K562 (cell line): ENCODE data around the gene C2orf42. TPM values are rescaled to one million over a fixed set of nuclear protein-coding genes. Genes with fewer than 3 reads are reported as not detected.

ENCODE experiments used
- BDP1 ChIP-seq: IDR thresholded peaks from 3 replicates; pipeline ENCODE4 v1.6.1; 2011; ENCODE audit not compliant: insufficient read length, insufficient read depth
- C11orf30 ChIP-seq: fragments of 450-650 bp; IDR thresholded peaks from 2 replicates; pipeline ENCODE4 v1.6.1; 2016; ENCODE audit warnings: low read depth, mild to moderate bottlenecking
- CCAR2 ChIP-seq: fragments of 200-400 bp; formaldehyde crosslinking; IDR thresholded peaks from 2 replicates; pipeline ENCODE4 v1.6.1; 2017; ENCODE audit warnings: mild to moderate bottlenecking, low read depth, low read length
- HEY1 ChIP-seq: fragments of 250-450 bp; sonication (Bioruptor Pico); IDR thresholded peaks from 2 replicates; pipeline ENCODE4 v1.5.0; 2020; ENCODE audit warnings: mild to moderate bottlenecking, moderate library complexity, borderline replicate concordance
- HINFP ChIP-seq: fragments of 450-650 bp; conservative IDR thresholded peaks from 2 replicates; pipeline ENCODE4 v1.6.1; 2016; ENCODE audit warnings: missing genetic modification characterization, low read depth, mild to moderate bottlenecking, control low read depth, missing compliant biosample characterization
- KLF13 ChIP-seq: fragments of 450-650 bp; IDR thresholded peaks from 2 replicates; pipeline ENCODE4 v1.6.1; 2016; ENCODE audit warnings: missing genetic modification characterization, low read depth, mild to moderate bottlenecking, missing compliant biosample characterization, moderate library complexity, borderline replicate concordance
- LARP7 ChIP-seq: fragments of 450-650 bp; IDR thresholded peaks from 2 replicates; pipeline ENCODE4 v1.6.1; 2016
- MCM5 ChIP-seq: fragments of 450-650 bp; IDR thresholded peaks from 2 replicates; pipeline ENCODE4 v1.6.1; 2016; ENCODE audit warnings: low read depth
- NCOR1 ChIP-seq: fragments of 450-650 bp; IDR thresholded peaks from 2 replicates; pipeline ENCODE4 v1.6.1; 2016; ENCODE audit warnings: mild to moderate bottlenecking, moderate library complexity
- NFATC3 ChIP-seq: fragments of 450-650 bp; IDR thresholded peaks from 2 replicates; pipeline ENCODE4 v1.6.1; 2017; ENCODE audit warnings: mild to moderate bottlenecking
- NR4A1 ChIP-seq, 2 experiments: fragments of 250-450 bp in 1 of 2; fragments of 450-650 bp in 1 of 2; sonication (Bioruptor Pico) in 1 of 2; IDR thresholded peaks; 2 replicates each; pipeline versions ENCODE4 v1.4.0 to v1.6.1; 2016 to 2020; ENCODE audit warnings: mild to moderate bottlenecking in 2 of 2, missing compliant biosample characterization in 1 of 2, missing genetic modification characterization in 1 of 2, moderate library complexity in 1 of 2
- PTBP1 ChIP-seq: fragments of 200-400 bp; formaldehyde crosslinking; IDR thresholded peaks from 2 replicates; pipeline ENCODE4 v1.6.1; 2017; ENCODE audit warnings: low read depth, low read length
- PURB ChIP-seq: sonication (generic); formaldehyde crosslinking; IDR thresholded peaks from 2 replicates; pipeline ENCODE4 v1.9.0; 2021; ENCODE audit warnings: low read depth, mild to moderate bottlenecking, missing genetic modification reagents
- RBM14 ChIP-seq: fragments of 200-400 bp; formaldehyde crosslinking; IDR thresholded peaks from 2 replicates; pipeline ENCODE4 v1.6.1; 2018; ENCODE audit warnings: low read depth, mild to moderate bottlenecking, low read length, moderate library complexity, borderline replicate concordance; ENCODE audit not compliant: insufficient read depth
- SUPT5H ChIP-seq: fragments of 450-650 bp; IDR thresholded peaks from 2 replicates; pipeline ENCODE4 v1.6.1; 2016
- TBL1XR1 ChIP-seq, 2 experiments: IDR thresholded peaks; 2 replicates each; pipeline ENCODE4 v1.6.1; 2012; ENCODE audit warnings: improper control_type of control experiment in 2 of 2, low read length in 2 of 2, mild to moderate bottlenecking in 1 of 2
- U2AF1 ChIP-seq: fragments of 200-400 bp; formaldehyde crosslinking; optimal IDR thresholded peaks from 2 replicates; pipeline ENCODE3; 2017; ENCODE audit warnings: mild to moderate bottlenecking, low read depth, low read length, moderate library complexity
- UBTF ChIP-seq, 2 experiments: IDR thresholded peaks; 2 replicates each; pipeline ENCODE4 v1.6.1; 2012; ENCODE audit warnings: improper control_type of control experiment in 2 of 2, low read depth in 2 of 2, low read length in 2 of 2, borderline replicate concordance in 1 of 2
- XRCC5 ChIP-seq: fragments of 200-400 bp; formaldehyde crosslinking; IDR thresholded peaks from 2 replicates; pipeline ENCODE4 v1.6.1; 2017; ENCODE audit warnings: low read depth, mild to moderate bottlenecking, low read length
- ZBTB5 ChIP-seq: fragments of 450-650 bp; IDR thresholded peaks from 2 replicates; pipeline ENCODE4 v1.6.1; 2017; ENCODE audit warnings: antibody characterized with exemption
- ZC3H8 ChIP-seq: fragments of 450-650 bp; IDR thresholded peaks from 2 replicates; pipeline ENCODE4 v1.6.1; 2017
- ZNF133 ChIP-seq: fragments of 250-450 bp; sonication (Bioruptor Pico); IDR thresholded peaks from 2 replicates; pipeline ENCODE4 v1.4.0; 2020; ENCODE audit warnings: mild to moderate bottlenecking
- ZNF507 ChIP-seq: conservative IDR thresholded peaks from 2 replicates; pipeline ENCODE4 v1.6.1; 2017; ENCODE audit warnings: missing genetic modification characterization, missing compliant biosample characterization
- ZNF766 ChIP-seq: fragments of 200-800 bp; sonication (Bioruptor generic); conservative IDR thresholded peaks from 2 replicates; pipeline ENCODE4 v1.6.1; 2016; ENCODE audit warnings: missing genetic modification characterization, missing compliant biosample characterization
- polyA plus RNA-seq, 8 experiments: library from polyadenylated mRNA; depleted of rRNA in 4 of 8; stranded (reverse) in 5 of 8; unstranded in 3 of 8; fragments of >200 nt; fragmentation: Nextera tagmentation in 2 of 8; fragmentation: Illumina TruSeq in 1 of 8; extraction: Ambion mirVana in 2 of 8; extraction: Trizol in 1 of 8; gene quantifications; 2 replicates each; pipeline versions ENCODE4 v1.2.1 to v1.2.3, GENCODE V29; 2011 to 2014; ENCODE audit warnings: inconsistent platforms in 1 of 8, missing spikeins in 1 of 8
- total RNA-seq, 7 experiments: library from RNA; depleted of rRNA in 6 of 7; stranded (reverse); fragments of >200 nt in 6 of 7; fragmentation: Illumina TruSeq in 2 of 7; extraction: Trizol in 2 of 7; gene quantifications; 2 replicates each; pipeline versions ENCODE4 v1.2.1 to v1.2.3, GENCODE V29; 2011 to 2021; ENCODE audit warnings: low replicate concordance in 1 of 7

C2orf42 gene
- total and polyA plus RNA-seq, 9 of the 15 experiments (the other 6 are each of a cell fraction or from before 2014, with no cell fraction given) = 4.6 to 10.9 (median 7.5) TPM

GRCh38 chr2:70142590-70143313 lies 48.1 kb downstream of the C2orf42 start (continued):
- TF ChIP-seq ZNF507 (tag) = no peak
- peak; percentile 65; the same call in 1 of the 2 replicates for TF ChIP-seq ZBTB5
- TF ChIP-seq HEY1 (CRISPR knock-in tag) = no peak
- TF ChIP-seq ZC3H8 = no peak
- TF ChIP-seq C11orf30 = peak; percentile 76
- TF ChIP-seq LARP7 = no peak
- 0 out of 2 replicates have a peak, but pooled peaks have one; percentile 39 for TF ChIP-seq ZNF133
- peak; percentile 68 for TF ChIP-seq SUPT5H
- no peak for TF ChIP-seq BDP1
- TF ChIP-seq PTBP1 = no peak
- 0 out of 2 replicates have a peak, but pooled peaks have one; percentile 17 for TF ChIP-seq NFATC3
- 0 out of 2 replicates have a peak, but pooled peaks have one; percentile 29 for TF ChIP-seq NR4A1 (CRISPR knock-in tag; IDR thresholded peaks at IDR 0.05)
- TF ChIP-seq NR4A1 (tag; IDR thresholded peaks at IDR 0.05) = no peak
- no peak for TF ChIP-seq CCAR2
- no peak for TF ChIP-seq PURB
- peak; percentile 76 for TF ChIP-seq HINFP (tag)
- TF ChIP-seq UBTF (IDR thresholded peaks at IDR 0.05; ENCODE audit: borderline replicate concordance in 1 of 2, low read depth in 2 of 2, low read length in 2 of 2) = 0 out of 4 replicates have a peak, but pooled peaks of 1 of the 2 experiments have one; percentile 36
- TF ChIP-seq KLF13 (tag) = peak; percentile 92
- peak in 1 of 2 experiments; percentile 94; a peak in 2 of 4 replicates for TF ChIP-seq TBL1XR1 (IDR thresholded peaks at IDR 0.05; ENCODE audit: low read length in 2 of 2)
- no peak for TF ChIP-seq XRCC5
- TF ChIP-seq ZNF766 = 0 out of 2 replicates have a peak, but pooled peaks have one; percentile 13
- no peak for TF ChIP-seq RBM14
- peak; percentile 21 for TF ChIP-seq U2AF1
- TF ChIP-seq MCM5 = no peak
- peak; percentile 76 for TF ChIP-seq NCOR1
